ENCODE data around the gene LRBA. TPM values are rescaled to one million over a fixed set of nuclear protein-coding genes. Genes with fewer than 3 reads are reported as not detected.
A peak's percentile ranks its signal among the peaks of the same experiment; 100 is the strongest.

LRBA gene
- total RNA-seq, 1 experiment from 2014 or later: 69.1 TPM

GRCh38 chr4:150890246-150890645 lies 124.8 kb downstream of the LRBA start:
- POLR2A ChIA-PET: no interaction called here
- Mint-ChIP-seq H3K9me3 (no peaks in the 10 kb centered on the region), H3K4me1 (no peaks in the 10 kb centered on the region), H3K27me3 (ENCODE audit: low read depth) (no peaks in the 10 kb centered on the region), H3K36me3 (peaks cover 16% of the 10 kb centered on the region), H3K27ac (peak overlapping the region; percentile 11; the same call in 1 of the 2 replicates), H3K4me3 (no peak overlapping the region)
- CTCF ChIA-PET: interaction anchor here (2.0 kb wide), 1 partner anchor 23 kb away, joined by 5 read pairs; no protein-coding TSS in a partner anchor
- DNase-seq (ENCODE audit: low spot score) (no peak), ATAC-seq (no peak)
- TF ChIP-seq ZNF512 (CRISPR knock-in tag; IDR thresholded peaks at IDR 0.05; ENCODE audit: borderline replicate concordance) (no peak), HMGA2 (CRISPR knock-in tag; IDR thresholded peaks at IDR 0.05) (no peak), ZNF219 (CRISPR knock-in tag; IDR thresholded peaks at IDR 0.05; ENCODE audit: borderline replicate concordance) (no peak), SMAD4 (CRISPR knock-in tag; IDR thresholded peaks at IDR 0.05) (no peak), ZNF317 (CRISPR knock-in tag; IDR thresholded peaks at IDR 0.05; ENCODE audit: borderline replicate concordance, low read depth) (no peak), SOX15 (CRISPR knock-in tag; IDR thresholded peaks at IDR 0.05) (no peak), PRDM15 (CRISPR knock-in tag; IDR thresholded peaks at IDR 0.05) (no peak), CBFB (CRISPR knock-in tag; IDR thresholded peaks at IDR 0.05; ENCODE audit: low read depth) (no peak), E2F1 (CRISPR knock-in tag; IDR thresholded peaks at IDR 0.05) (no peak)

GRCh38 chr4:150889306-150889705 lies 125.8 kb downstream of the LRBA start:
- Mint-ChIP-seq H3K9me3 (no peaks in the 10 kb centered on the region), H3K4me3 (no peak overlapping the region), H3K36me3 (peaks cover 12% of the 10 kb centered on the region), H3K27me3 (ENCODE audit: low read depth) (no peaks in the 10 kb centered on the region), H3K27ac (no peak overlapping the region), H3K4me1 (no peaks in the 10 kb centered on the region)
- ChIA-PET POLR2A (no interaction called here), CTCF (interaction anchor here (1.0 kb wide), 1 partner anchor 22 kb away, joined by 3 read pairs; no protein-coding TSS in a partner anchor)
- ATAC-seq (no peak), DNase-seq (ENCODE audit: low spot score) (no peak)
- TF ChIP-seq CBFB (CRISPR knock-in tag; IDR thresholded peaks at IDR 0.05; ENCODE audit: low read depth) (no peak), JUN (CRISPR knock-in tag; IDR thresholded peaks at IDR 0.05) (no peak), USF1 (CRISPR knock-in tag; IDR thresholded peaks at IDR 0.05) (no peak), TP53 (CRISPR knock-in tag; IDR thresholded peaks at IDR 0.05) (no peak), ZSCAN18 (CRISPR knock-in tag; IDR thresholded peaks at IDR 0.05) (no peak), PREB (CRISPR knock-in tag; IDR thresholded peaks at IDR 0.05; ENCODE audit: borderline replicate concordance) (no peak), E2F5 (CRISPR knock-in tag; IDR thresholded peaks at IDR 0.05) (no peak), IRF1 (CRISPR knock-in tag; IDR thresholded peaks at IDR 0.05) (no peak), JAZF1 (CRISPR knock-in tag; IDR thresholded peaks at IDR 0.05) (no peak), ZNF425 (CRISPR knock-in tag; conservative IDR thresholded peaks at IDR 0.05) (no peak), EMX1 (CRISPR knock-in tag; IDR thresholded peaks at IDR 0.05) (no peak)
